ENCODE measurements around the gene ABHD2. TPM values are rescaled to one million over a fixed set of nuclear protein-coding genes. Genes with fewer than 3 reads are reported as not detected.
A peak's percentile ranks its signal among the peaks of the same experiment; 100 is the strongest.
"Not testable (repeated sequence)": the region's sequence is repeated elsewhere in the genome, so short reads cannot be mapped to it uniquely, and the experiment has no call there.

The ABHD2 gene
- total and polyA plus RNA-seq, 8 donors, result 7.9 to 151 (median 117) TPM

DNA sequence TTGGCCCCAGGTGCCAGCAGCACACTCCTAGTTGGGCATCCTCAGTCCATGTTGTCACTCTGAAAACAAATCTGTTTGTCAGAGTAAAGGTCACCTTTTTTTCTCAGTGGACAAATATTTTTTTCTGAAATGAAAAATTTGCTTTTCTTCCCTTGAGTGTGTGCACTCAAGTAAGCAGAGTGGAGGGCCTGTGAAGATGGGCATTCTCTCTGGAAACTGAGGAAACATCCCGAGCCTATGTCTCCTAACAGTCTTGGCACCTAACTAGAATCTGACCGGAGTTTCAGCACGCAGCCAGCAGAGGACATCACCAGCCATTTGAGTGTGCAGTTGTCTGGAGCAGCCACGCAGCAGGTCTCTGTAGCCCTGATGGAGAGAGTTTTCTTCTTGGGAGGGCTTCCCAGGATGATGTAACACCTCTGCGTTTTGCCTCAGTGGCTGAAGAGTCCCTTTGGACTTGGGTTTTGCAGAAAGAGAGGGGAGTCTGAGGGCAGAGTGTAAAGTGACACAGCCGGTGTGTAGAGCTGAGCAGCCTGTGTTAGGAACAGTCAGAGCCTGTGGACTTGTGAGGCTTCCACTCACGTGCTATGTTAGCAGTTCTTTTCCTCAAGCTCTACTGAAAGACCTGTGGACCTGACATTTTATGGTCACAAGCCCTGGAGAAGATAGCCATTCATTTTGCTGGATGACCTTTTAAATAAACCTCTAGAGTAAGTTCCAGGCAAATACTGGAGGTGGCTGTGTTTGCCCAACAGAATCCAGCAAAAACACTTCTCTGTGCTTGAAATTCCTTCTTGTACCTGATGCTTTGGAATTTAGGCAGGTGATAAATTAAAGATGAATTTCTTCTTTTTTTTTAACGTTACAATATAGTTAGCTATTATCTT lies 51.6 kb downstream of the ABHD2 start:
- ATAC-seq (peak; percentile 4 to 47 (median 45)), DNase-seq (no peak), FAIRE-seq (no peak)
- Histone ChIP-seq H3K4me3 (no peak overlapping the region), H3K36me3 (no peaks in the 10 kb centered on the region), H3K9me3 (no peaks in the 10 kb centered on the region), H3K27me3 (no peaks in the 10 kb centered on the region), H3K27ac (peak overlapping the region in 1 of 4 donors; percentile 0), H3K4me1 (peaks cover 32 to 53% (median 37%) of the 10 kb centered on the region in 3 donors)
- 36 to 37% methylated on average over 8 of the region's 8 CpGs for WGBS, 2 donors
- intact Hi-C loops (cut with DNase I), result no loop called here
- TF ChIP-seq, protein P1, sequence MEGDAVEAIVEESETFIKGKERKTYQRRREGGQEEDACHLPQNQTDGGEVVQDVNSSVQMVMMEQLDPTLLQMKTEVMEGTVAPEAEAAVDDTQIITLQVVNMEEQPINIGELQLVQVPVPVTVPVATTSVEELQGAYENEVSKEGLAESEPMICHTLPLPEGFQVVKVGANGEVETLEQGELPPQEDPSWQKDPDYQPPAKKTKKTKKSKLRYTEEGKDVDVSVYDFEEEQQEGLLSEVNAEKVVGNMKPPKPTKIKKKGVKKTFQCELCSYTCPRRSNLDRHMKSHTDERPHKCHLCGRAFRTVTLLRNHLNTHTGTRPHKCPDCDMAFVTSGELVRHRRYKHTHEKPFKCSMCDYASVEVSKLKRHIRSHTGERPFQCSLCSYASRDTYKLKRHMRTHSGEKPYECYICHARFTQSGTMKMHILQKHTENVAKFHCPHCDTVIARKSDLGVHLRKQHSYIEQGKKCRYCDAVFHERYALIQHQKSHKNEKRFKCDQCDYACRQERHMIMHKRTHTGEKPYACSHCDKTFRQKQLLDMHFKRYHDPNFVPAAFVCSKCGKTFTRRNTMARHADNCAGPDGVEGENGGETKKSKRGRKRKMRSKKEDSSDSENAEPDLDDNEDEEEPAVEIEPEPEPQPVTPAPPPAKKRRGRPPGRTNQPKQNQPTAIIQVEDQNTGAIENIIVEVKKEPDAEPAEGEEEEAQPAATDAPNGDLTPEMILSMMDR (IDR thresholded peaks at IDR 0.05), result no peak

GRCh38 chr15:89140595-89140994 lies 52.3 kb downstream of the ABHD2 start:
- Histone ChIP-seq H3K4me3 (no peak overlapping the region), H3K27me3 (no peaks in the 10 kb centered on the region), H3K4me1 (peaks cover 32 to 53% (median 37%) of the 10 kb centered on the region in 3 donors), H3K27ac (no peak overlapping the region), H3K9me3 (no peaks in the 10 kb centered on the region), H3K36me3 (no peaks in the 10 kb centered on the region)
- intact Hi-C loops (cut with DNase I), result no loop called here
- 62 to 67% methylated on average over 4 of the region's 4 CpGs for WGBS, 2 donors
- ATAC-seq (no peak), DNase-seq (no peak), FAIRE-seq (no peak)
- TF ChIP-seq, protein P1 (IDR thresholded peaks at IDR 0.05), result no peak

GRCh38 chr15:89141159-89141558 lies 52.9 kb downstream of the ABHD2 start:
- H3K36me3 ChIP-seq; DNase-seq; H3K4me3 ChIP-seq; H3K9me3 ChIP-seq; H3K27ac ChIP-seq; FAIRE-seq; ATAC-seq; intact Hi-C loops (cut with DNase I); H3K27me3 ChIP-seq: not testable (repeated sequence)
- WGBS, 2 donors, result 97 to 98% methylated on average over 10 of the region's 10 CpGs
- peaks cover 31 to 51% (median 37%) of the 10 kb centered on the region in 3 donors for H3K4me1 ChIP-seq

DNA sequence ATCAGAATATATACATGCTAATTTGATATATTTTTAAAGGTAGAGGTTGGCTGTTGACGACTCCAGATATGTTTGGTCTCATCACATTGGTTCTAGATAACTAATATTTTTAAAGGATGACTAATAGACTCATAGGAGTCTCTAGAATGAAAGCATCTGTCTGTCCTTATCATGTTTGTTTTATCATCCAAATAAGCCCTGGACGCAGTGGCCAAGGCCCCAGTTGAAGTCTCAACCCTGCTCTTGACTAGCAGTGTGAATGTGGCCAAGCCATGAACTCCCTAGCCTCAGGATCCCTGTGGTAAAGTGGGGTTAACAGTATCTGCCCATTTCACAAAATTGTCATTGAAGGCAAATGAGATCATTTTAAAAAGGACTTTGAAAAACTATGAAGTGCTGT lies 53.6 kb downstream of the ABHD2 start:
- ATAC-seq (no peak), DNase-seq (no peak), FAIRE-seq (no peak)
- Histone ChIP-seq H3K9me3 (no peaks in the 10 kb centered on the region), H3K27ac (peak overlapping the region in 1 of 4 donors; percentile 10), H3K4me3 (no peak overlapping the region), H3K36me3 (no peaks in the 10 kb centered on the region), H3K4me1 (peaks cover 24 to 45% (median 37%) of the 10 kb centered on the region in 3 donors), H3K27me3 (no peaks in the 10 kb centered on the region)
- TF ChIP-seq, protein P1 (IDR thresholded peaks at IDR 0.05), result no peak
- WGBS, 2 donors, result 56 to 62% methylated on average over 2 of the region's 2 CpGs
- intact Hi-C loops (cut with DNase I), result no loop called here

GRCh38 chr15:89142423-89142822 lies 54.2 kb downstream of the ABHD2 start:
- ATAC-seq, result no peak
- Histone ChIP-seq H3K4me3 (no peak overlapping the region), H3K9me3 (no peaks in the 10 kb centered on the region), H3K27me3 (no peaks in the 10 kb centered on the region), H3K36me3 (no peaks in the 10 kb centered on the region), H3K27ac (peak overlapping the region in 1 of 4 donors; percentile 10), H3K4me1 (peaks cover 23 to 45% (median 34%) of the 10 kb centered on the region in 3 donors)
- intact Hi-C loops (cut with DNase I), result no loop called here
- no peak for FAIRE-seq
- 81 to 85% methylated on average over 5 of the region's 5 CpGs for WGBS, 2 donors
- TF ChIP-seq, protein P1 (IDR thresholded peaks at IDR 0.05), result no peak
- DNase-seq, result no peak
